ENCODE measurements around the gene COPS7B. TPM values are rescaled to one million over a fixed set of nuclear protein-coding genes. Genes with fewer than 3 reads are reported as not detected.

The COPS7B gene
- total and polyA plus RNA-seq, 9 of the 15 experiments (the other 6 are each of a cell fraction or from before 2014, with no cell fraction given): 6.0 to 50.7 (median 21.8) TPM

DNA sequence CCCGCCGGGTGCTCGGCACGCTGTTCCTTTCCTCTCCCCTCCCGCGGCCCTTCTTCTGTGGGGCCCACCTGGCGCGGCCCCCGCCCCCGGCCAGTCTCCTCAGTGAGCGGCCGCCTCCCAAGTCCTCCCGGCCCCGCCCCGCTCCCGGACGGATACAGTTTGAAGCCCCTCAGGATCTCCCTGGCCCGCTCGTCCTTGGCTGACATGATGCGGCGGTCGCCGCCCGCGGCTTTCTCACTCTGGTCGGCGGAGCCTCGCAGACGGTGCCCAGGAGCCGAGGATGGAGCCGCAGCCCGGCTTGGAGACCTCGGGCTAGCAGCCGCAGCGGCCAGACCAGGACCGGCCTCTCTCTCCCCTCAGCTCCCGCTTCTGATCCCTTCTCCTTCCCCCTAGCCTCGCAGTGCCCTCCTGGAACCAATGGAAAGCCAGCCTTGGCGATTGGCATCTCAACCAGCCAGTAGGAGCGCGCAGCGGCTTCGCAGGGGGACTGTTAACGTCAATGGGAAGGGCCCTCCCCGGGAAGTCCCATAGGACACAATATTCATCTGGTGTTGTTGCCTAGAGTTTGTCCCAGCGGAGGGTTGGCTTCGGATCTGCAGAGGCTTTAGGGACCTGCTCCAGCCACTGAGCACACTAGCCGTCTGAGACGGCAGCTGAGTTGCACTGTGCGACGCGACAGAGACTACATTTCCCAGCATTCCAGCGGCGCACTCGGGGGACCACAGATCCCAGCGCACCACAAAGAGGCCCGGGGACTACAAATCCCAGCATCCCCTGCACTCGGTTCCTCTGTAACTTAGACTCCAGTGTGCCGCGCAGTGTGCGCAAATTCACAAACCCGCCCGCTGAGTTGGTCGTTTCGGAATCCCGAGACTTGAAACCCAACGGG lies 5.1 kb upstream of the COPS7B start, which contains the start of gene PDE6D (continued):
- TF ChIP-seq ARID3B (CRISPR knock-in tag; IDR thresholded peaks at IDR 0.05; ENCODE audit: borderline replicate concordance) (no peak), FOS (IDR thresholded peaks at IDR 0.05; ENCODE audit: extremely low read depth, insufficient read length) (peak; percentile 97), ZNF146 (CRISPR knock-in tag; IDR thresholded peaks at IDR 0.05; ENCODE audit: unreplicated experiment) (no peak), NR3C1 (CRISPR knock-in tag; IDR thresholded peaks at IDR 0.05) (no peak), ZNF764 (CRISPR knock-in tag; IDR thresholded peaks at IDR 0.05; ENCODE audit: low read depth) (no peak), CTCFL (IDR thresholded peaks at IDR 0.05; ENCODE audit: borderline replicate concordance, insufficient read depth, low read depth, low read length, poor library complexity, severe bottlenecking) (no peak), ILK (tag; IDR thresholded peaks at IDR 0.05; ENCODE audit: borderline replicate concordance, low read depth) (no peak), MTA2 (IDR thresholded peaks at IDR 0.05; ENCODE audit: low read depth) (no peak), POLR2G (IDR thresholded peaks at IDR 0.05; ENCODE audit: low read depth, low read length) (peak; percentile 80), ZC3H8 (IDR thresholded peaks at IDR 0.05) (no peak), ZNF436 (CRISPR knock-in tag; IDR thresholded peaks at IDR 0.05) (no peak), SUPT5H (IDR thresholded peaks at IDR 0.05) (peak; percentile 63), MXI1 (IDR thresholded peaks at IDR 0.05; ENCODE audit: low read depth, low read length) (no peak), GABPB1 (CRISPR knock-in tag; IDR thresholded peaks at IDR 0.05) (peak; percentile 95), ZKSCAN3 (CRISPR knock-in tag; IDR thresholded peaks at IDR 0.05) (no peak), TEAD1 (CRISPR knock-in tag; IDR thresholded peaks at IDR 0.05) (peak; percentile 63 to 77; a peak in 1 of 4 replicates), MTF1 (CRISPR knock-in tag; IDR thresholded peaks at IDR 0.05; ENCODE audit: borderline replicate concordance) (peak; percentile 51; the same call in 1 of the 2 replicates), NFIX (CRISPR knock-in tag; IDR thresholded peaks at IDR 0.05; ENCODE audit: low read depth) (no peak), CTBP1 (IDR thresholded peaks at IDR 0.05; ENCODE audit: borderline replicate concordance) (peak; percentile 25; the same call in 1 of the 2 replicates), BCL6 (CRISPR knock-in tag; IDR thresholded peaks at IDR 0.05) (peak; percentile 57; the same call in 1 of the 2 replicates), MYNN (IDR thresholded peaks at IDR 0.05) (0 out of 2 replicates have a peak, but pooled peaks have one; percentile 15), MYNN (CRISPR knock-in tag; IDR thresholded peaks at IDR 0.05) (no peak), SREBF1 (IDR thresholded peaks at IDR 0.05; ENCODE audit: borderline replicate concordance, low read depth, low read length) (0 out of 2 replicates have a peak, but pooled peaks have one; percentile 54)
- TF ChIP-seq, protein P1, sequence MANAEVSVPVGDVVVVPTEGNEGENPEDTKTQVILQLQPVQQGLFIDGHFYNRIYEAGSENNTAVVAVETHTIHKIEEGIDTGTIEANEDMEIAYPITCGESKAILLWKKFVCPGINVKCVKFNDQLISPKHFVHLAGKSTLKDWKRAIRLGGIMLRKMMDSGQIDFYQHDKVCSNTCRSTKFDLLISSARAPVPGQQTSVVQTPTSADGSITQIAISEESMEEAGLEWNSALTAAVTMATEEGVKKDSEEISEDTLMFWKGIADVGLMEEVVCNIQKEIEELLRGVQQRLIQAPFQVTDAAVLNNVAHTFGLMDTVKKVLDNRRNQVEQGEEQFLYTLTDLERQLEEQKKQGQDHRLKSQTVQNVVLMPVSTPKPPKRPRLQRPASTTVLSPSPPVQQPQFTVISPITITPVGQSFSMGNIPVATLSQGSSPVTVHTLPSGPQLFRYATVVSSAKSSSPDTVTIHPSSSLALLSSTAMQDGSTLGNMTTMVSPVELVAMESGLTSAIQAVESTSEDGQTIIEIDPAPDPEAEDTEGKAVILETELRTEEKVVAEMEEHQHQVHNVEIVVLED (CRISPR knock-in tag; IDR thresholded peaks at IDR 0.05): peak; percentile 48; the same call in 1 of the 2 replicates
